ENCODE measurements around the gene RNPS1.

RNPS1 gene

DNA sequence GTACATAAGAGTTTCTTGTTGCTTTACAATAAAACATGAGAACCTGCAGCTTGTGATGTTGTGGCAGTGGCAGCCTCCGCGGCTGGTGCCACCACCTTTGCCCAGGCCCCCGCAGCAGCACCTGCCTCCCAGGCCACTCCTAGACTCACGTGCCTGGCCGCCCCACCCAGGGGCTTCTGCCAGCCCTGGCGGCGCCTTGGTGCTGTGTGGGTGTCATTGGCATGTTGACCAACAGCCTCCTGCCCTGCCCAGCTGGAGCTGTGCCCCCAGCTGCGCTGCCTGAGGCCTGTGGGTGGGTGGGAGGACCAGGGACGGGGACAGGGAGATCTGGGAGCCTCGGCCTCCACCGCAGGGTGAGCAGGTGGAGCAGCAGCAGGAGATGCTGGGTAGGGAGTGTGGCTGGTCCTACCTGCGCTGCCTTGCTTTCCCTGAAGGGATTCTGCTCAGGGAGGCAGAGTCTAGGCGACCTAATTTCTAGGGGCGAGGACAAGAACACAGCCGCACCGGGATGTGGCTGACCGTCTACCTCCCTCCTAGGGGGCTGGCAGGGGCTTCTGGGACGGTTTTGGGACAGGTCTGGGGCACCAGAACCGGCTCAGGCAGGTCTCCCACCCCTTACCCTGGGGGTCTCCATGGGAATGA, 32.1 kb downstream of the RNPS1 start:
- no peak for TF ChIP-seq ELF4 (IDR thresholded peaks at IDR 0.05)
- TF ChIP-seq L3MBTL2 (conservative IDR thresholded peaks at IDR 0.05), result no peak
- TF ChIP-seq TARDBP (IDR thresholded peaks at IDR 0.05), result no peak
- no peak for TF ChIP-seq SUZ12 (IDR thresholded peaks at IDR 0.05)
- TF ChIP-seq LEF1 (IDR thresholded peaks at IDR 0.05; ENCODE audit: borderline replicate concordance), result no peak
- no peak for TF ChIP-seq BHLHE40 (IDR thresholded peaks at IDR 0.05; ENCODE audit: borderline replicate concordance)
- no peak for TF ChIP-seq NFRKB (IDR thresholded peaks at IDR 0.05)
- TF ChIP-seq, protein P1, sequence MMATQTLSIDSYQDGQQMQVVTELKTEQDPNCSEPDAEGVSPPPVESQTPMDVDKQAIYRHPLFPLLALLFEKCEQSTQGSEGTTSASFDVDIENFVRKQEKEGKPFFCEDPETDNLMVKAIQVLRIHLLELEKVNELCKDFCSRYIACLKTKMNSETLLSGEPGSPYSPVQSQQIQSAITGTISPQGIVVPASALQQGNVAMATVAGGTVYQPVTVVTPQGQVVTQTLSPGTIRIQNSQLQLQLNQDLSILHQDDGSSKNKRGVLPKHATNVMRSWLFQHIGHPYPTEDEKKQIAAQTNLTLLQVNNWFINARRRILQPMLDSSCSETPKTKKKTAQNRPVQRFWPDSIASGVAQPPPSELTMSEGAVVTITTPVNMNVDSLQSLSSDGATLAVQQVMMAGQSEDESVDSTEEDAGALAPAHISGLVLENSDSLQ (IDR thresholded peaks at IDR 0.05), result no peak
- TF ChIP-seq FOXK2 (IDR thresholded peaks at IDR 0.05), result no peak
- TF ChIP-seq ZNF384 (IDR thresholded peaks at IDR 0.05), result no peak
- no peak for TF ChIP-seq SP1 (IDR thresholded peaks at IDR 0.05)
- TF ChIP-seq HDGF (IDR thresholded peaks at IDR 0.05; ENCODE audit: borderline replicate concordance), result no peak
- TF ChIP-seq ARNT (IDR thresholded peaks at IDR 0.05), result no peak
- TF ChIP-seq FOXM1 (IDR thresholded peaks at IDR 0.05; ENCODE audit: borderline replicate concordance), result no peak
- no peak for TF ChIP-seq CTBP1 (IDR thresholded peaks at IDR 0.05; ENCODE audit: borderline replicate concordance)
- no peak for TF ChIP-seq FOXA1 (IDR thresholded peaks at IDR 0.05)
- no peak for DNase-seq (ENCODE audit: extremely low spot score)
- POLR2A ChIA-PET, result interaction anchor here (0.6 to 1.4 kb wide), 3 partner anchors 12 to 81 kb away, joined by 3 to 4 read pairs (median 3); partner anchors contain the start of gene TRAF7
- CTCF ChIA-PET, result no interaction called here

DNA sequence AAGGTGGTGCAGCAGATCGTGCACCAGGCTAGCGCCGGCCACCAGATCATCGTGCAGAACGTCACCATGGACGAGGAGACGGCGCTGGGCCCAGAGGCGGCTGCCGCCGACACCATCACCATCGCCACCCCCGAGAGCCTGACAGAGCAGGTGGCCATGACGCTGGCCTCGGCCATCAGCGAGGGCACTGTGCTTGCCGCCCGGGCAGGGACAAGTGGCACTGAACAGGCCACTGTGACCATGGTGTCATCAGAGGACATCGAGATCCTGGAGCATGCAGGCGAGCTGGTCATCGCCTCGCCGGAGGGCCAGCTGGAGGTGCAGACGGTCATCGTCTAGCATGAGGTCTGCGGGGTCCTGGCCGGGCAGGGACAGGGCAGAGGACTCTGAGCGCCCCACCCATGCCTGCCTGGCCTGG, 32.7 kb downstream of the RNPS1 start:
- TF ChIP-seq, protein P1 (IDR thresholded peaks at IDR 0.05), result no peak
- TF ChIP-seq L3MBTL2 (conservative IDR thresholded peaks at IDR 0.05), result no peak
- TF ChIP-seq ELF4 (IDR thresholded peaks at IDR 0.05), result no peak
- TF ChIP-seq CTBP1 (IDR thresholded peaks at IDR 0.05; ENCODE audit: borderline replicate concordance), result no peak
- no peak for TF ChIP-seq NFRKB (IDR thresholded peaks at IDR 0.05)
- no peak for TF ChIP-seq SUZ12 (IDR thresholded peaks at IDR 0.05)
- TF ChIP-seq ARNT (IDR thresholded peaks at IDR 0.05), result no peak
- no peak for TF ChIP-seq HDGF (IDR thresholded peaks at IDR 0.05; ENCODE audit: borderline replicate concordance)
- TF ChIP-seq SP1 (IDR thresholded peaks at IDR 0.05), result no peak
- TF ChIP-seq LEF1 (IDR thresholded peaks at IDR 0.05; ENCODE audit: borderline replicate concordance), result no peak
- TF ChIP-seq BHLHE40 (IDR thresholded peaks at IDR 0.05; ENCODE audit: borderline replicate concordance), result no peak
- no peak for TF ChIP-seq FOXK2 (IDR thresholded peaks at IDR 0.05)
- no peak for TF ChIP-seq ZNF384 (IDR thresholded peaks at IDR 0.05)
- no peak for TF ChIP-seq FOXA1 (IDR thresholded peaks at IDR 0.05)
- TF ChIP-seq TARDBP (IDR thresholded peaks at IDR 0.05), result no peak
- CTCF ChIA-PET, result no interaction called here
- POLR2A ChIA-PET, result no interaction called here
- no peak for DNase-seq (ENCODE audit: extremely low spot score)

DNA sequence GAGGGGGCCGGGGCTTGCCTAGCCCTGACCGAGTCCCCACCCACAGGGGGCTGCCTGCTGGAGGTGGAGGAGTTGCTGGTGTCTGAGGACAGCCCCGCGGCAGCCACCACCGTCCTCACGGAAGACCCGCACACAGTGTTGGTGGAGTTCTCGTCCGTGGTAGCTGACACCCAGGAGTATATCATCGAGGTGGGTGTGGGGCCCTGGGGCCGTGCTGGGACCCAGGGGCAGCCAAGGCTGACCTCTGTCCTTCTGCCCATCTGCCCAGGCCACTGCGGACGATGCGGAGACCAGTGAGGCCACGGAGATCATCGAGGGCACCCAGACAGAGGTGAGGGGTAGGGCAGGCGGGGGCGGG, 33.1 kb downstream of the RNPS1 start:
- no peak for DNase-seq (ENCODE audit: extremely low spot score)
- no peak for TF ChIP-seq L3MBTL2 (conservative IDR thresholded peaks at IDR 0.05)
- TF ChIP-seq SUZ12 (IDR thresholded peaks at IDR 0.05), result no peak
- no peak for TF ChIP-seq FOXK2 (IDR thresholded peaks at IDR 0.05)
- TF ChIP-seq SP1 (IDR thresholded peaks at IDR 0.05), result no peak
- no peak for TF ChIP-seq HDGF (IDR thresholded peaks at IDR 0.05; ENCODE audit: borderline replicate concordance)
- TF ChIP-seq, protein P1 (IDR thresholded peaks at IDR 0.05), result no peak
- TF ChIP-seq BHLHE40 (IDR thresholded peaks at IDR 0.05; ENCODE audit: borderline replicate concordance), result no peak
- no peak for TF ChIP-seq LEF1 (IDR thresholded peaks at IDR 0.05; ENCODE audit: borderline replicate concordance)
- TF ChIP-seq FOXA1 (IDR thresholded peaks at IDR 0.05), result no peak
- no peak for TF ChIP-seq ZNF384 (IDR thresholded peaks at IDR 0.05)
- no peak for TF ChIP-seq CTBP1 (IDR thresholded peaks at IDR 0.05; ENCODE audit: borderline replicate concordance)
- TF ChIP-seq ARNT (IDR thresholded peaks at IDR 0.05), result no peak
- no peak for TF ChIP-seq NFRKB (IDR thresholded peaks at IDR 0.05)
- no peak for TF ChIP-seq FOXM1 (IDR thresholded peaks at IDR 0.05; ENCODE audit: borderline replicate concordance)
- TF ChIP-seq TARDBP (IDR thresholded peaks at IDR 0.05), result no peak
- no peak for TF ChIP-seq ELF4 (IDR thresholded peaks at IDR 0.05)
- POLR2A ChIA-PET, result no interaction called here
- CTCF ChIA-PET, result no interaction called here

DNA sequence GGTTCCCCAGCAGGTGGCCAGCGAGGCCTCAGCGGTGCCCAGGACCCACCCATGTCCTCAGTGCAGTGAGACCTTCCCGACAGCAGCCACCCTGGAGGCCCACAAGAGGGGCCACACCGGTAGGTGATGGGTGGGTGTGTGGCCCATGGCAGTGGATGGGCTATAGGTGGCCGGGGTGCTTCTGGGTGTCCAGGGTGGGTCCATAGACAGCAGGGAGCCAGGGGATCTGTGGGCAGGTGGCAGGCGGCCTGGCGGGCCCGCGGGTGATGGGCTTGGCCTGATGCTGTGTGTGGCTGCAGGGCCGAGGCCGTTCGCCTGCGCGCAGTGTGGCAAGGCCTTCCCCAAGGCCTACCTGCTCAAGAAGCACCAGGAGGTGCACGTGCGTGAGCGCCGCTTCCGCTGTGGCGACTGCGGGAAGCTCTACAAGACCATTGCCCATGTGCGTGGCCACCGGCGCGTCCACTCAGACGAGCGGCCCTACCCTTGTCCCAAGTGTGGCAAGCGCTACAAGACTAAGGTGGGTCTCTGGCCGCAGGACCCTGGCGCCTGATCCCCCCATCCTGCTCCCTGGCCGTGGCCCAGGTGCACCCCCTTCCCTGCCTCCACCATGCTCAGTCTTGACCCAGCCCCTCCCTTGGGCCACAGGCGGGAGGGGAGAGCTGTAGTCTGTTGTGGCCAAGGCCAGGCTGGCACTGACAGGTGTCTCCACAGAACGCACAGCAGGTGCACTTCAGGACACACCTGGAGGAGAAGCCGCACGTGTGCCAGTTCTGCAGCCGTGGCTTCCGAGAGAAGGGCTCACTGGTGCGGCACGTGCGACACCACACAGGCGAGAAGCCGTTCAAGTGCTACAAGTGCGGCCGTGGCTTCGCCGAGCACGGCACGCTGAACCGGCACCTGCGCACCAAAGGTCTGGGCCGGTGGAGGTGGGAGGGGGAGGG, 33.8 kb downstream of the RNPS1 start:
- ChIA-PET CTCF (no interaction called here), POLR2A (no interaction called here)
- DNase-seq (ENCODE audit: extremely low spot score), result no peak
- TF ChIP-seq CTBP1 (IDR thresholded peaks at IDR 0.05; ENCODE audit: borderline replicate concordance) (no peak), FOXK2 (IDR thresholded peaks at IDR 0.05) (no peak), ZNF384 (IDR thresholded peaks at IDR 0.05) (no peak), ELF4 (IDR thresholded peaks at IDR 0.05) (no peak), SUZ12 (IDR thresholded peaks at IDR 0.05) (no peak), LEF1 (IDR thresholded peaks at IDR 0.05; ENCODE audit: borderline replicate concordance) (no peak), BHLHE40 (IDR thresholded peaks at IDR 0.05; ENCODE audit: borderline replicate concordance) (no peak), FOXA1 (IDR thresholded peaks at IDR 0.05) (no peak), ARNT (IDR thresholded peaks at IDR 0.05) (no peak), HDGF (IDR thresholded peaks at IDR 0.05; ENCODE audit: borderline replicate concordance) (no peak), SP1 (IDR thresholded peaks at IDR 0.05) (no peak)
- TF ChIP-seq, protein P1 (IDR thresholded peaks at IDR 0.05), result no peak

All from HEK293T (cell line).